Left ventricle myocardium superior (tissue), 1 donor: ENCODE measurements around the gene MRI1. TPM values are rescaled to one million over a fixed set of nuclear protein-coding genes. Genes with fewer than 3 reads are reported as not detected.
"Not testable (repeated sequence)": the region's sequence is repeated elsewhere in the genome, so short reads cannot be mapped to it uniquely, and the experiment has no call there.

Experiments used
- ATAC-seq: fragments of 200-7000 bp; cut with Tn5 transposase; one replicate; pipeline ENCODE4 v1.9.1; 2020; ENCODE audit warnings: mild to moderate bottlenecking, moderate library complexity
- DNase-seq: peaks from one replicate; pipeline ENCODE4 v3.0.0-alpha.2; 2020
- intact Hi-C: fragments of 100-400 bp; cut with micrococcal nuclease; formaldehyde crosslinking; loops from one replicate; pipeline ENCODE4 v1.11.0; 2022
- long read RNA-seq: library from polyadenylated mRNA; unstranded; transcript quantifications from one replicate; pipeline ENCODE4 v2.0.0, GENCODE V29; 2021
- total RNA-seq: library from RNA; stranded (reverse); fragmentation: NEBNext Ultra II Directional; extraction: Animal tissue kit (Norgen Biotek cat#: 25700); gene quantifications from one replicate; pipeline ENCODE4 v1.2.1, GENCODE V29; 2021
- donor health status: DM: no; HTN: yes; CAD: no; lungs with severe emphysema.

MRI1 gene
- 13.7 TPM for total RNA-seq
- long read RNA-seq, partial matches to known transcripts: 5 of 12 reads
- long read RNA-seq, other reads (novel, unspliced or antisense): 4 of 12 reads

- peak; percentile 92 for ATAC-seq
- peak; percentile 89 for DNase-seq
- intact Hi-C loops: no loop called here
These were observed at the start of gene MRI1 for GRCh38 chr19:13764101-13764807. MRI1 (plus strand) TSS chr19:13764522; CDS start chr19:13764589, 67 bp downstream.

DNA sequence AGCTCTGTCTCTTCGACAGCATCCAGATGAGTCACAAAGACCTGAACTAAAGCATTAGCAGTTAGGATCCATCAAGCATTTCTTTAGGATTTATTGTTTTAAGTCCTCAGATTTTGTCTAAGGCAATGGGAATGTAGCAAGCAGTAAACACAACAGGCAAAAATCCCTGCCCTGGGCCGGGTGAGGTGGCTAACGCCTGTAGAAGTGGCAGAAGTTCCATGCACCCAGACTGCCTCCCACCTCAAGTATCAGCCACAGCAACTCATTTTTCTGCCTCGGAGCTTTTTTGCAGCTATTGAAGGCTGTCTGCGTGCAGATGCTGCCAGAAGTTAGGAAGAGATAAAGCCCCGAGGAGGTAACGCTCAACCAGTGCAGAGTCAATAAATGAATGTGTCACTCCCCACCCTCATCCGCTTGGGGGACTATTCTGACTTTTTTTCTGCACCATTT is 47.1 kb upstream of the MRI1 start:
- intact Hi-C loops: loop anchor here (5.0 kb wide), 1 partner anchor 120 kb away; no protein-coding TSS in a partner anchor
- DNase-seq (no peak), ATAC-seq (no peak)

DNA sequence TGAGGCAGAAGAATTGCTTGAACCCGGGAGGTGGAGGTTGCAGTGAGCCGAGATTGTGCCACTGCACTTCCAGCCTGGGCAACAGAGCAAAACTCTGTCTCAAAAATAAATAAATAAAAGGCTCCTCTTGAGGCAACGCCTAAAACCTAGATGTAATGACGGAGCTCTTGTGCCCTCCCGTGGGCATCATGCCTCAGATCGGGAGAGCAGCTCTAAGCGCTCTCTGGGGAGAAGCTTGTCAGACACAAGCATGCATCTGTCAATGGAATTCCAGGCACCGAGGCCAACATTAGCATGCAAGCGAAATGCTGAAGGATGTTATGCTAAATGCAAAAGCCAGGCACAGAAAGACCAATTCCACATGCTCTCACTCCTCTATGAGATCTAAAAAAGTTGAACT is 45.6 kb upstream of the MRI1 start:
- ATAC-seq: peak; percentile 81
- intact Hi-C loops: loop anchor here (5.0 kb wide), 1 partner anchor 121 kb away; no protein-coding TSS in a partner anchor
- DNase-seq: peak; percentile 66

GRCh38 chr19:13722146-13722545 is 42.2 kb upstream of the MRI1 start:
- ATAC-seq (no peak), DNase-seq (no peak)
- intact Hi-C loops: no loop called here

GRCh38 chr19:13723206-13723605 is 41.1 kb upstream of the MRI1 start:
- intact Hi-C loops: no loop called here
- ATAC-seq: no peak
- DNase-seq: no peak

DNA sequence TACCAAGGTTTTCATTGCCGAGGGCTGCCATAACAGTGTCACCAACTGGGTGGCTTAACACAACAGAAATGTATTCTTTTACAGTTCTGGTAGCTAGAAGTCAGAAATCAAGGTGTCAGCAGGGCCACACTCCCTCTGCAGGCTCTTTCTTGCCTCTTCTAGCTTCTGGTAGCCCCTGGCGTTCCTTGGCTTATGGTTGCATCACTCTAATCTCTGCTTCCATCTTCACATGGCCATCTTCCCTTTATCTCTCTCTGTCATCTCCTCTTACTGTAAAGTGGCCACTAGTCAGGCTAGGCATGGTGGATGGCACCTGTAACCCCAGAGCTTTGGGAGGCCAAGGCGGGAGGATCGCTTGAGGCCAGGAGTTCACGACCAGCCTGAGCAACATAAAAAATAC is 38.0 kb upstream of the MRI1 start:
- ATAC-seq (no peak), DNase-seq (no peak)
- intact Hi-C loops: no loop called here

- no peak for DNase-seq
- ATAC-seq: no peak
- intact Hi-C loops: no loop called here
These were observed 36.5 kb upstream of the MRI1 start for GRCh38 chr19:13727798-13728197.

- intact Hi-C loops: no loop called here
- ATAC-seq: no peak
- DNase-seq: no peak
These were observed 34.5 kb upstream of the MRI1 start for GRCh38 chr19:13729859-13730258.

DNA sequence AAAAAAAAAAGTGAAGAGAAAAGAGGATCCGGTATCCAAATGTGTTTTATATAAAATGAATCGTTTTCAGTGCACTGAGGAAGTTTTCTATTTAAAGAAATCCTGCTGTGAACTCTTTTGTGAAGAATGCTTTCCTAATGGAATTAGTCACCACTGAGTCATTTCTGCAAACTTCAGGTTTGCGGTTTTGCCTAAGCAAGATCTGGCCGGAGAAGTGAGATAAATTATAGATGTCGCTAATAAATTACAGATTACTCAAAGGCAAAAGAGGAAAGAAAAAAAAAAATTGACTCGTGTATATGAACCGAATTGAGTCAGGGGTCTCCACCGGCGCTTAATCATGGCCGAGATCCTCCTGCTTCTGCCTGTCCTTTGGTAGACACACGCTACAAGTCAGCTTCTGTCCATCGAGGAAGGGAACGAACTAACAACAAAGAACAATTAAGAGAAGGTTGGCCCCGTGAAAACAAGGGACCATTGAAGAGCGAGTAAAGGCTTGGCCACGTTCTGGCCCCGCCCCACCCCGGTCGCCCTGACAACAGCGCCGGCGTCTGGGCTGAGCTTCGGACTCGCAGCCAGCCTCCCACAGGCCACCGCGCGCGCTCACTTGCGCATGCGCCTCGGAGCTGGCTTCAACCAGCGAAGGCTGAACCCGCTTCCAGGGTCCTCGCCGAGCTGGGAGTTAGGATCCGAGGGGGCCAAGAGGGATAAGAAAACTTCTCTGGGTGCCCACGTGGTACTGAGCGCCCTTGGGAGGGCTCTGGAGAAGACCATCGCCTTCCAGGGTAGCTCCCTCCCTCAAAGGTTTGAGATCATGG is 33.0 kb upstream of the MRI1 start:
- intact Hi-C loops: no loop called here
- peak; percentile 98 for DNase-seq
- ATAC-seq: peak; percentile 100

DNA sequence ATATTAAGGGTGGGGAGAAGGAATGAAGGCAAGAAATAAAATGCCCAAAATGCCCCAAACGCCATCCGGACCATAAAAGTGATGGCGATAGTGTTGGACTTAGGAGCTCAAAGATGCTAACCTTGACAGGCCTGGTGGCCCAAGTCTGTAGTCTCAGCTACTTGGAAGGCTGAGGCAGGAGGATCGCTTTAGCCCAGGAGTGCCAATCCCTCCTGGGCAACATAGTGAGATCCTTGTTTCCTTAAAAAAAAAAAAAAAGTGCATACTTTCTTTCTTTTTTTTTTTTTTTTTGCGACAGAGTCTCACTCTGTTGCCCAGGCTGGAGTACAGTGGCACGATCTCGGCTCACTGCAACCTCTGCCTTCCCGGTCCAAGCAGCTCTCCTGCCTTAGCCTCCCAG is 32.0 kb upstream of the MRI1 start:
- no peak for DNase-seq
- intact Hi-C loops: no loop called here
- no peak for ATAC-seq

GRCh38 chr19:13734751-13735150 is 29.6 kb upstream of the MRI1 start:
- intact Hi-C loops: no loop called here
- no peak for ATAC-seq
- DNase-seq: no peak

- DNase-seq (no peak), ATAC-seq (no peak)
- intact Hi-C loops: no loop called here
These were observed 26.2 kb upstream of the MRI1 start for GRCh38 chr19:13738073-13738472.

DNA sequence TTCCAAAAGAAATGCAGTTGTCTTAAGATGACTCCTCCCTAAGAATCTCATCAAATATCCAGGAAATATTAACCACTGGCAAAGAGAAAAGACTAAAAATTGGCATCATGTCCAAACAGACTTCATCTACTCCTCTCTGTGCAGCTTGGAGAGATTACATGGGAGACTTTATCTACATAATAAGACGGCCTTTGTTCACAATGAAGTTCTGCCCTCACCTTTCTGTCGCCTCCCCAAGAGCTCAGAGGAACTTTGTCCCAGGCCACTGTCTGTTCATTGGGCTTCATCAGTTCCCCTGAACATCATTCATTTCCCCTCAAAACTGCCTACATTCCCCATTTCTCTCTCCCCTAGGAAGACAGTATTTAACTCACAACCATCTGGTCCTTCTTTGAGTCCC is 22.4 kb upstream of the MRI1 start:
- no peak for DNase-seq
- no peak for ATAC-seq
- intact Hi-C loops: no loop called here

GRCh38 chr19:13742756-13743155 is 21.6 kb upstream of the MRI1 start:
- no peak for ATAC-seq
- DNase-seq: no peak
- intact Hi-C loops: no loop called here

DNA sequence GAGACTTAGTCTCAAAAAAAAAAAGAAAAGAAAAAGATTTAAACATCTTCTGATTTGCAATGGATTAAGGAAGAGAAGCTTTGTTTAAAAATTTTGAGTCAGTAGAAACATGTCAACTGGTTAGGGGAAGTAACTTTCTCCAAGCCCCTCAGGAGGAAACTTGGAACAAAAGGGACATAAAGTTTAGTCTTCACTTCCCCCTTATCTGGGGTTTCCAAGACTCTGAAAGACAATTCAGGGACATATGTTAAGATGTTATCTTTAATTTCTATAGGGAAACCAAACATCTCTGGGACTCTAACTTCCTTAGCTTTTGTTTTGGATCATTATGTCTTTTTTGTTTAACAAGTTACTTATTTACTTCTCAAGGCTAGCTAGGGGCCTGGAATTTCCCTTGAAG is 20.1 kb upstream of the MRI1 start:
- ATAC-seq: no peak
- intact Hi-C loops: no loop called here

GRCh38 chr19:13747098-13747453 is 17.2 kb upstream of the MRI1 start:
- no peak for ATAC-seq
- intact Hi-C loops: no loop called here
- DNase-seq: no peak

More for the DNA sequence above, 20.1 kb upstream of the MRI1 start:
- no peak for DNase-seq

DNA sequence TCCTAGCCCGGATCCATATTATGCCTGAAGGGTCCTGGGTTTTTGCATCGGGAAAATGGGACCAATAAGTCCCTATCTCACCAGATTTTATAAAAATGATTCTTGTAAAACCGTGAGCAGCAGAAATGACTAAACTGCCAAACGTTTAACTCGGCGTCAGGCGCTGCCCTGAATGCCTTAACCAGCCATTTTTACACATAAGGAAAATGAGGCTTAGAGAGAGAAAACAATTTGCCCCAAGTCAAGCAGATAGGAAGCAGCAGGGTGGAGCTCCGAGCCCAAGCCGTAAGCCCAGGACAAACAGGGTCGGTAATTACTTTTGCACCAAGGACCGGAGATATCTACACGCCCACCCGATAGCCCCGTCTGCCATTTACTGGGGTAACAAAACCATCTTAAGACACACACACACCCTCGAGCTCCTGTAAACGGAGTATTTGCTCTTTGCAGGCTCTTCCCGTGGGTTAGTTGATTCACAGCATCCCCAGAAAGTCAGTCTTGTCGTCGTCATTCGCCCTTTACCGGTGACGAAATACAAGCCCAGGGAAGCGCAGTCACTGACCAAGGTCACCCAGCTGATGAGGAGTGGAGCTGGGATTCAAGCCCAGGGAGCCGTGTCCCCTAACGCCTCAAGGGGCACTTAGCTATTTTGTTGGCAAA is 16.0 kb upstream of the MRI1 start:
- DNase-seq: no peak

GRCh38 chr19:13751436-13751835 is 12.9 kb upstream of the MRI1 start:
- no peak for DNase-seq
- ATAC-seq: no peak
- intact Hi-C loops: no loop called here

More for the DNA sequence above, 16.0 kb upstream of the MRI1 start:
- ATAC-seq: no peak
- intact Hi-C loops: no loop called here

DNA sequence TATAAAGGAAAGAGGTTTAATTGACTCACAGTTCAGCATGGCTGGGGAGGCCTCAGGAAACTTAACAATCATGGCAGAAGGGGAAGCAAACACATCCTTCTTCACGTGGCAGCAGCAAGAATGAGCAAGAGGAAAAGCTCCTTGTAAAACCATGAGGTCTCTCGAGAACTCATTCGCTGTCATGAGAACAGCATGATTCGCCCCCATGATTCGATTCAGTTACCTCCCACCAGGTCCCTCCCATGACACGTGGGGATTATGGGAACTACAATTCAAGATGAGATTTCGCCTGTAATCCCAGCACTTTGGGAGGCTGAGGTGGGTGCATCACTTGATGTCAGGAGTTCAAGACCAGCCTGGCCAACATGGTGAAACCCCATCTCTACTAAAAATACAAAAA is 10.7 kb upstream of the MRI1 start:
- ATAC-seq, DNase-seq, intact Hi-C loops: not testable (repeated sequence)

- ATAC-seq (no peak), DNase-seq (no peak)
- intact Hi-C loops: no loop called here
These were observed 8.1 kb upstream of the MRI1 start for GRCh38 chr19:13756210-13756609.
